Germinal center (tissue), 1 donor: ENCODE data around the gene DERA.
A peak's percentile ranks its signal among the peaks of the same experiment; 100 is the strongest.
"Not testable (repeated sequence)": the region's sequence is repeated elsewhere in the genome, so short reads cannot be mapped to it uniquely, and the experiment has no call there.

ENCODE experiments used
- DNase-seq: peaks from one replicate; pipeline ENCODE4 v3.0.0; 2012; ENCODE audit warnings: mixed read lengths, low spot score

The DERA gene

DNA sequence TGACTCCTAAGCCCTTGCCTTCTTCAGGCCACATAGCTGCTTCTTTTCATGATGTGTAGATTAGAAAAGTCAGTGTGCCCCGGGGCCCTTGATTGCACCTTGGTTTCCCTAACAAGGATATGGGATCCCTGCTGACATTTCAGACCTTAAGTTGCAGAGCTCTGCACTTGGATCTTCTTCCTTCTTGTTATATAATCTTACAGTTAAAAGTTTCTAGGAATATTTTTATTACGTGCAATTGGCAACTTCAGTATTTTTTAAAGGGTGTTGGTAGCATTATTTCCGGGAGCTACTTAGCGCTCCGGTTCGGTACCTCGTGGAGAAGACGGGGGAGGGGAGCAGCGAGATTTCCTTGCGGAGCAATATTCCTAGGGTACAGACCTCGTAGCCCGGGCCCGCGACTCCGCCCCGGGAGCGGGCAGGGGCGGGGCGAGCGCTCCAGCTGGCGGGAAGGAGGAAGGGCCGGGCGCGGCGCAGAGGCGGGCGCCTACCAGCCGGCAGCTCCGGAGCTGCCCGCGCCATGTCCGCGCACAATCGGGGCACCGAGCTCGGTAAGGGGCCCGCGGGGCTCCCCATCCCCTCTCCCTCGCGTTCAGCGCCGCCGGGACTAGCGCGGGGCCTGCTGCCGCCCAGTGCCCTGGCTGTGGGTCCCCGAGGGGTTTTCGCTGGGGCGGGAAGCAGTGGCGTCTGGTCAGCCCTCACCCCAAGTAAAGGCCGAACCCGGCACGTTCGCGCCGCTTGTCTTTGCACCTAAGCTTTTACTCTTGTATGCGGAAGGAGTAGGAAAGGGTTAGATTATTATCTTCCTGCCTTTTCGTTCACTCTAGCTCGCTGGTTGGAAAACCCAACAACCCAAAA, at the start of gene DERA:
Gene DERA, plus strand, starts transcription at position 469 of the 858 bp plus-strand sequence. Its CDS starts 52 bp downstream, at position 521.
- peak; percentile 71 for DNase-seq

DNA sequence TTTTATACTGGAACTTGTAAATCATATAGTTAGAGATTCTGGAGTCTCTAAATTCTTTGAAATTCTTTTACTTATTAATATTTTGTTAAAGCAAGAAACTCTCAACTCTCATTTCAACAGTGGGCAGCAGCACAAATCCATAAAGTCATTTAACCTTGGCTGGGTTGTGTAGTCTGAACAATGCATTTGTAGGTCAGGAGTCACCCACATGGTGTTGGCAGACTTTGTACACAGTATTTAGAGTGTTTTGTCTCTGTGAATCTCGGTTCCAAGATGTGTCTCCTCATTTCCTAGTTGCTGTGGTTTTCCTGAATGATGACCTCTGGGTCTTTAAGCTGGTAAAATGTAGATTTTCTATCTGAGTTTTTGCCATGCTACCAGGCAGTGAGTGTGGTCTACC, 49.7 kb upstream of the DERA start:
- no peak for DNase-seq

DNA sequence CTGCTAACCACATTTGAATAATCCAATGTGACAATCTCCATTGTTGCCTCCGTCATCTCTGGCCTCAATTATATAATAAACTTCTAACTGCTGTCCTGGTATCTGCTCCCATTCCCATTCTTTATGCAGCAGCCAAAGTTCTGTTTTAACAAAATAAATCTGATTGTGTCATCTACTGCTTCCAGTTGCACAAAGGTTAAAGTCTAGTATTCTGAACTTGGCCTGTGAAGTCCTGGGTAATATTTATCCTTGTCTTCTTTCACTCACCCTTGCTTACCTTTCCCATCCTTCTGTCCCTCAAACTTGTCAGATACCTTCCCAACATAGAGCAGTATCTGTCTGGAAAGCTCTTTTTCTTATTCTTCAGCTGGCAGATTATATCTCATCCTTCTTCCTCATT, 48.3 kb upstream of the DERA start:
- DNase-seq = no peak

DNA sequence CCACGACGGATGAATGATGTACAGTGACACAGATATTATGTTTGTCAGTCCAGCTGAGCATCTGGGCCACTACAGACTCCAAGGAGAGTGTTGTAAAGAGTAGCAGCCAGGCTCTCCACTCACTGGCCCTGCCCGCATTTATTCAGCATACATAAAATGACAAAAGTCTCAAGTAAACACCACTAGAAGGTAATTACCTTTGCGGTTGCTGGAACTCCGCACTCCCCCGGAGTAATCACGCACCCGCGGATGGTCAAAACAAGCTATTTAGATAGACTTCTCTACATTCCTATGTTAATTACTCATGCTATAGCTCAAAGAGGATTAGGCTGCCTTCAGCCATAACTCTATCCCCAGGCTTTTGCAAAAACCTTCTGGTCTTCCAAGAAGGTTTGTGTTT, 47.8 kb upstream of the DERA start:
- no peak for DNase-seq

DNA sequence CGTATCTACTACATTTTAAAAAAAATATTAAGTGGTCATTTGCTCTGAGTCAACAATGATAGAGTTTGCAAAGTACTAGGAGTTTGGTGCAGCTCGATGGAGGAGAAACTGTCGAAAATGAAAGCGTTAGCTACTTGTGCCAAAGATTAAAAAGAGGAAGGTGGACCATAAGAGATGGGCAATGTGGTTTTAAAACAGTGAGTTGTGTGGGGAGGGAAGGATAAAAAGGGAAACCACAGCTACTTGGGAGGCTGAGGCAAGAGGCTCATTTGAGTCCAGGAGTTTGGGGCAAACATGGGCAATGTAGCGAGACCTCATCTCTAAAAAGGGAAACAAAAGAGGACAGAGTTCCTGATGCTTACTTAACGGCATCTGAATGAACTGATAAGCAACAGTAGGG, 47.1 kb upstream of the DERA start:
- DNase-seq = no peak

DNA sequence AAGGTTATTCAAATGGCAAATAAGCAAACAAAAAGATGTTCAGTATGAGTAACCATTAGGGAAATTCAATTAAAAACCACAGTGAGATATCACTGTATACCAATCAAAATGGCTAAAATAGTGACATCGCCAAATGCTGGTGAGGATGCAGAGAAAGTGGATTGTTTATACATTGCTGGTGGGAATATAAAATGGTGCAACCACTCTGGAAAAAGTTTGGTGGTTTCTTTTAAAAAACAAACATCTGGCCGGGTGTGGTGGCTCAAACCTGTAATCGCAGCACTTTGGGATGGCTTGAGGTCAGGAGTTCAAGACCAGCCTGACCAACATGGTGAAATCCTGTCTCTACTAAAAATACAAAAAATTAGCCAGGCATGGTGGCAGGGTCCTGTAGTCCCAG, 42.9 kb upstream of the DERA start:
- DNase-seq = no peak

DNA sequence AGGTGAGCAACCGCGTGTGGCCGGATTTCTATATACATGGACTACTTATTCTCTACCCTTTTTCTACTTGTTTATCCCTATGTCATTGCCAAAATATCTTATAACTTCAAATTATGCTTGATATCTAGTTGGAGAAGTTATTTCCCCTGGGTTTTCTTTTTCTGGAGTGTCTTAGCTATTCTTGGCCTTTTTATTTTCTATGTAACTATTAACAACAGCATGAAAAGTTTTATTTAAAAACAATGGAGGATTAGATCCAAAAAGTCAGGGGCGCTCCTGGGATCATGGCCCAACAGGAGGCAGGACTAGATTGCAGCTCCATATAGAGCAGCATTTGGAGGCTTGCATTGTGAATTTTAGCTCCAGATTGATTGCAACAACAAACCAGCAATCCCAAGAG, 37.6 kb upstream of the DERA start:
- DNase-seq = no peak

DNA sequence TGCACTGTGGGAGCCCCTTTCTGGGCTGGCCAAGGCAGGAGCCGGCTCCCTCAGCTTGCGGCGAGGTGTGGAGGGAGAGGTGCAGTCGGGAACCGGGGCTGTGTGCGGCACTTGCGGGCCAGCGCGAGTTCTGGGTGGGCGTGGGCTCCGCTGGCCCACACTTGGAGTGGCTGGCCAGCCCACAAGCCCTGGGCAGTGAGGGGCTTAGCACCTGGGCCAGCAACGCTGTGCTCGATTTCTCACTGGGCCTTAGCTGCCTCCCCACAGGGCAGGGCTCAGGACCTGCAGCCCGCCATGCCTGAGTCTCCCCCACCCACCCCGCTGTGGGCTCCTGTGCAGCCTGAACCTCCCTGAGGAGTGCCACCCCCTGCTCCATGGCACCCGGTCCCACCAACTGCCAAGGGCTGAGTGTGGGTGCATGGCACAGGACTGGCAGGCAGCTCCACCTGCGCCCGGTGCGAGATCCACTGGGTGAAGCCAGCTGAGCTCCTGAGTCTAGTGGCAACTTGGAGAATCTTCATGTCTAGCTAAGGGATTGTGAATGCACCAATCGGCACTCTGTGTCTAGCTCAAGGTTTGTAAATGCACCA, 36.5 kb upstream of the DERA start:
- DNase-seq = not testable (repeated sequence)

DNA sequence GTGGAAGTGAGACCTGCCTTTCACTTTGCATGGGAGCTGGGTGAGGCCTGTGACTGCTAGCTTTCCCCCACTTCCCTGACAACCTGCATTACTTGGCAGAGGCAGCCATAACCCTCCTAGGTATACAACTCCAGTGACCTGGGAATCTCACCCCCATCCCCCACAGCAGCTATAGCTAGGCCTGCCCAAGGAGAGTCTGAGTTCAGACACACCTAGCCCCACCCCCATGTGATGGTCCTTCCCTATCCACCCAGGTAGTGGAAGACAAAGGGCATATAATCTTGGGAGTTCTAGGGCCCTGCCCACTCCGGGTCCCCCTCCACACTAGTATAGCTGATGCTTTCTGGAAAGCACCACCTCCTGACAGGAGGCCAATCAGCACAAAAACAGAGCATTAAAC, 35.3 kb upstream of the DERA start:
- DNase-seq = no peak

DNA sequence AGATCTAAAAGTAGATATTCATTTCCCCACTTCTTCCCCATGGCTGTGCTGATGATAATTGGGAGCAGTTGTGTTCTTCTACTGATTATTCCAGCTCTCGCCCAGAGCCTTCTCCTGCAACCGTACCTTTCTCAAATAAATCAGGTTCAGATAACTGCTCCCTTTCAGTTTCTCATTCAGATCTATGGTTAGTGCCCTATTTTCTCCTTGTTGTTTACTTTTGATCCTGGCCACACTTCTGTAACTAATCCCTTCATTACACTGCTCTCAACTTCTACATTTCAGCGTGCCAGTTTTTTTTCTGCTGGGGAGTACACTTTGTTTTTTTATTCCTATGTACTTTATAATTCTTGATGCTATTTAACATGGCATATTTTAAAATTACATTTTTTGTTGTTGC, 31.7 kb upstream of the DERA start:
- no peak for DNase-seq

DNA sequence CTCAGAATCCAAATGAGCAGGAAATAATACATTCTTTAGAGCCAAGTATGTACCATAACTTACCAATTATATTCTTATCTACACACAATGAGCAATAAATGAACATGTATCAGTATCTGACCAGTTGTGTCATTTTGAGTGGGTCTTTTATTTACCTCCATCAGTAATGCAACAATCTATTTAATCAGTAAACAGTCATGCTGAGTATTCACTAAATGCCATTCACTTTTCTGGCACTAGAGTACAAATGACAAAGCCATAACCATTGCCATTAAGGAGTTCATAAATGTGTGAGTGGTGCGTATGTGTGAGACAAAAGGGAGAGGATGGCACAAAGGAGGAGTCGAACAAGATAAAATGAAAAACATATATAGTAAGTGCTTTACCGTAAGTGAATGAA, 30.4 kb upstream of the DERA start:
- DNase-seq = no peak

DNA sequence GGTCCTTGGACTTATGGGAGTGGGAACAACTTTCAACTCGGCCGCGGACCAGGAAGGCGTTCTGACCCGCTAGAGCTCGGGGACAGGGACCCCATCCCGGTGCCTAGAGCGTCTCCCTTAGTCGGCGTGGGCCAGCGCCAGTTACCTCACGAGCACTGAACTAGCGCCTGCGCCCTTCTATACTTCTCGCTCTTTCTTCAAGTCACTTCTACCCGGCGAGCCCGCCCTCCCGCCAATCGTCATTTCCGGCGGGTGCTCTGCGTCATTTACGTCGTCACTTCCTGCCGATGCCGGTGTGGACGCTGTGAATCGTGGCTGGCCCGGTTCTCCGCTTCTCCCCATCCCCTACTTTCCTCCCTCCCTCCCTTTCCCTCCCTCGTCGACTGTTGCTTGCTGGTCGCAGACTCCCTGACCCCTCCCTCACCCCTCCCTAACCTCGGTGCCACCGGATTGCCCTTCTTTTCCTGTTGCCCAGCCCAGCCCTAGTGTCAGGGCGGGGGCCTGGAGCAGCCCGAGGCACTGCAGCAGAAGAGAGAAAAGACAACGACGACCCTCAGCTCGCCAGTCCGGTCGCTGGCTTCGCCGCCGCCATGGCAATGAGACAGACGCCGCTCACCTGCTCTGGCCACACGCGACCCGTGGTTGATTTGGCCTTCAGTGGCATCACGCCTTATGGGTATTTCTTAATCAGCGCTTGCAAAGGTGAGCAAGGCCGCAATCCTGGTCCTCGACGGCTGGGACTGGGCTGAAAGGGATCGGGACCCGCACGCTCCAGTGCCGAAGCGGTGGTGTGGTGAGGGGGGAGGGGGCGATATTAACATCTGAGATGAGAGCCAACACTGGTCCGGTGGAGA, 28.8 kb upstream of the DERA start, which contains the start of gene STRAP:
Gene STRAP, plus strand, starts transcription at position 270 of the 854 bp plus-strand sequence. Its CDS starts 321 bp downstream, at position 591.
- peak; percentile 93 for DNase-seq

DNA sequence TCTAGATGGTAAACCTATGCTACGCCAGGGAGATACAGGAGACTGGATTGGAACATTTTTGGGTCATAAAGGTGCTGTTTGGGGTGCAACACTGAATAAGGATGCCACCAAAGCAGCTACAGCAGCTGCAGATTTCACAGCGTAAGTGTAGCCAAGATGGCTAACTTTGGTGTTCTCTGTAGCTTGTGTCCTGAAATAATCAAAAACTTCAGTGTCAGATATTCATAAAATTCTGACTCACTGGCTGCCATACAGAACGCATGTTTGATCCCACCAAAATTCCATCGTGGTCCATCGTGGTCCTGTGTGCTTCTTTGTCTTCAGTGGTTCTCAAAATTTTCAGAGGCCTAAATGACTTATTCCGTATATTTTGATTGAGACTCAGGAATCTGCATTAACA, 27.6 kb upstream of the DERA start:
- DNase-seq = no peak

DNA sequence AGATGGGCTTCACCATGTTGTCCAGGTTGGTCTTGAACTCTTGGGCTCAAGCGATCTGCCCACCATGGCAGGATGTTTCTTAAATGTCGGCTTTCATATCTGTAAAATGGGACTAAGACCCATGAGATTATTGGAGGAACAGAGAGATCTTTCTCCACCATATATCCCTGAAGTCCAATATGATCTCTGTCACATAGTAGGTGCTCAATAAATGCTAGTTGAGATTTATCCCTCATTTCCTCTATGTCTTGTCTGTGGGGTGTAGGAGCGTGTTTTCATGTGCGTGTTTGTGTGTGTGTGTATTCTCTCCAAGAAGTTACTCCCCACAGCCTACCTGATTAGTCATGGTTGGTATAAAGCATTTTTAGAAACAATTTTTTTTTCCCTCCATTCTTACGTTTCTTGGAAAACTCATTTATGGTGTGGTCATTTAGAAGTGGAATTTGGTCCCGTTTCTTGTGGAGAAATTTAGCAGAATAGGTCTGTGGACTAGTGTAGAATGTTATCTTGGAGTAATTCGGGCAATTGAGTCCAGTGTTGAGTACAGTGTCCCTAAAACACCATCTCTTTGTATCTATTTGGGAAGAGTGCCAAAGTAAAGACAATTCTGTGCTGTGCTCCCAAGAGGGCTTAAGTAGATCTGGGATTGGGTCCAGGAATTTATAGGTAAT, 24.6 kb upstream of the DERA start:
- no peak for DNase-seq

DNA sequence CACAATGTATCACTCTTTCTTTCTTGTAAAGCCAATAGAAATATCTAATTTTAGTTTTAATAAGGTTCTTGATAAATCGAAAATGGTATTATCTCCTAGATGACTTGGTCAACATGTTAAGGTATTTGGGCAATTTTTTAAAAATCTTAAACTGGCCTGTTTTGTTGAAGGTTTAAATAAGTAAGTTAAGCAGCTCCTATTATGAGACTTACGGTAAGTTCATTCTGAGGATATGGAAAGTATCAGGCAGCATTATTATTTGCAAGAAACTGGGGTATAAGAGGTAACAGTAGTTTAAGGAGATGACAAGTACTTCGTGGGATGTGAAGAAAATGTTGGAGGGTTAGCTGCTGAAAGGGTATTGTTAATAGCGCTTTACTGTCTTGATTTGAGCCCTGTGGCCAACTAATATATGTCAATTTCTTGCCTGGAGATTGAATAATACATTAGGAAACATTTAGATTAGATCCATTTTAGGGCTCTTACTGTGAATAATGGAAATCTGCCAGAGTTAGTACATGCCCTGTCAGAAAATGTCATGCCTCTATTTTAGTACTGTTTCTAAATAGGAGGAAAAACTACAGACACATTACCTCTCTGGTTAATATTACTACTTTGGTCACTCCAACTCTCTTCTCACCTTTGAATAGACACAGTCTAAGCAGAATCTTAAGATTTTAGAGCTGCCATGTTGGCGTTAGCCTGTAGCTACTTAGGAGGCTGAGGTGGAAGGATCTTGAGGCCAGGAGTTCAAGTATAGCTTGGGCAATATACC, 23.9 kb upstream of the DERA start:
- DNase-seq = no peak

DNA sequence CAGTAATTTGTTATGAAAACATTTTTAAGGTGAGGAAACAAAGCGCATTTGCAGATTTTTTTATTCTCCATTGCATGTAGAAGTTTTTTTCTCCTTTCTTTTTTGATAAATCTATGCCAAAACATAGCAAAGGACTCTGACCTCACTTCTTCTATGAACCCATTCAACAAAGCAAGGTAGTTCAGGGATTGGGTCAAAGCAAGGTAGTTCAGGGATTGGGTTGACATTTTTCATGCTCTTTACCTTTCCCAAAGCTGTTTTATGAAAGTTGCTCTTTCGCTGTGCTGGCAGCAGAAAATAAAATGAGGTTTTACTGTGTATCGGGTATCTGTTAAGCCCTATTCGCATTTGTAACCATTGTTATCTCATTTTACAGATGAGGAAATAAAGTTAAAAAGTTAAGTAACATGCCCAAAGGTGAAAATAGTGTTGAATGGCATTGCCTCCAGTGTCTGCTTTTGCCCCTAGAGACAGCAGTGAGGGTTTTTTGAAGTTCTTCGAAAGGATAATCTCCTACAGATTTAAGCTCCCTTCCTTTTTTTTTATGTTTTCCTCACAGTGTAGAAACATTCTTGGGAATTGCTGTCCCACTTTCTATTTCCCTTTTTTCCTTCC, 18.4 kb upstream of the DERA start:
- DNase-seq = no peak

DNA sequence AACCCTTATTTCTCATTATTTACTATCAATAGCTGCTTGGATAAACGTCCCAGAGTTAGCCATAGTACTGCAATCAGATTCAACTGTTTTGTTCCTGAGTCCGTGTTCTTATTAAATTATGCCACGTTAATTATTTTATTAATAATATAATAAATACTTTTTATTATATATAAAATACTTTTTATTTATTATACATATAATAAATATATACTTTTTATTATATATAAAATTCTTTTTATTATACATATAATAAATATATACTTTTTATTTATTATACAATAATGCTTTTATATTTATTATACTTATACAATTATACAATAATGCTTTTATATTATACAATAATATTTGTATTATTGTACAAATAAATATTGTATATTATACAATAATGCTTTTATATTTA, 17.9 kb upstream of the DERA start:
- no peak for DNase-seq

DNA sequence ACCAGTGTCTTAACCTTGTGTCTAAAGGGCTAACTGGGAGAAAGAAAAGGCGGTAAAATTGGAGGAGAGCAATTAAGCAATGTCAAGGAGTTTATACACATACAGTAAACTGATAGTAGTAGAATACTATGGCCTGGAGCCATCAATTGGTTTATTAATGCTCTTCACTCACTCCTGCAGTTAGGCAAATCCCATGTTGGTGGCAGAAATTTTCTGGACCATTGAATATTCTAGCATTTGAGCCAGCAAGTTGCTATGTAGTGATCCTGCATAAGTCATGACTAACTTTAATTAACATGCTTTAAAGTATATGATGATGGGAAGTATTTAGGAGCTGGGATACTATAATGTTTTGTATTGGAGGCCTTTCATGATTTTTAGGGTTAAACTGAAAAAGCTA, 14.3 kb upstream of the DERA start:
- no peak for DNase-seq

DNA sequence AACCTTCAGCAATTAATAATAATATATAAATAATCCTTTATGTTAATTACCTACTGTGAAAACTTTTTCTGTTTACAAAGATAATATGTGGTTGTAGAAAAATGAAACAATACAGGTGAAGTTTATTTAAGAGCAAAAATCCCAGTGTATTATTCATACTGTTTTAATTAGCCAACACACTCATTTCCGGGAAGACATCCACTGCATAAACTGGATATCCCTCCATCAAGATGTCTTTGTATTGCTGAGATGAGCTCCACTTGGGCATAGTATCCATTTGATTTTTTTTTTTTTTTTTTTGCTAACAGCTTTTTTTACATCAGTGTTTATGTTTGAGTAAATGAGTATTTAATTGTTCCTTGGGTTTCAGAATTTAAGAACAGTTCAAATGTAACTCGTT, 13.7 kb upstream of the DERA start:
- no peak for DNase-seq

DNA sequence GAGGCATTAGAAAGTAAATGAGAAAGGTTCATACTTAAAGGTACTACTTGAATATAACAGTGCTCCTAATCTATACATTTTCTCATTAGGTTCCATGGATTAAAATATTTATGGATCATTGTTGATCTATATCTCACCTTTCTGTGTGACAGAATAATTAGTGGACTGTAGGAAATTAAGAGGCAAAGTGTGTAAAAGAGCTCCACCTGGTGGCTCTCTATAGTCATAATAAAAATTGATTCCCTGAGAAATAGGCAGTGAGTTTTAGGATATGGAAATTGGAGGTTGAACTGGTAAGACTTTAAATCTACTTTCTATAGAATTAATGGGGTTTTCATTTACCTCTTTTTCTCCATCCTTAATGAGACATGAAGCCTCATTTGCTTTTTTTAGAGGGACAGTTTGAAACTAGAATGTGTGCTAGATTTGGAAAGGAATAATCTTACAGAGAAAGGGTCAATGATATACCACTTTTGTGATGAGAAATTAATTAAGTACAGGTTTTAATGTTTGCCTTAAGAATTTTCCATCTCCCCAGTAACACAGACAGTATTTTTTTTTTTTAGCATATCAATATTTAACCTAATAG, 11.8 kb upstream of the DERA start:
- DNase-seq = peak; percentile 19
